ENCODE measurements around the gene DET1.
"Not testable (repeated sequence)": the region's sequence is repeated elsewhere in the genome, so short reads cannot be mapped to it uniquely, and the experiment has no call there.

The DET1 gene

GRCh38 chr15:88546248-88547129 is at the start of gene DET1:
DET1 (minus strand) TSS chr15:88546681; CDS start chr15:88531705, 14,976 bp downstream.
- peak; percentile 97 for DNase-seq (ENCODE audit: low spot score)

- no peak for DNase-seq (ENCODE audit: low spot score)
These were observed 44.9 kb upstream of the DET1 start for GRCh38 chr15:88591384-88591783.

GRCh38 chr15:88590759-88591158 is 44.3 kb upstream of the DET1 start:
- no peak for DNase-seq (ENCODE audit: low spot score)

- DNase-seq (ENCODE audit: low spot score), result no peak
These were observed 40.1 kb upstream of the DET1 start for GRCh38 chr15:88586401-88587162.

- DNase-seq (ENCODE audit: low spot score), result no peak
These were observed 34.1 kb upstream of the DET1 start for GRCh38 chr15:88580532-88580931.

- DNase-seq (ENCODE audit: low spot score), result no peak
These were observed 32.8 kb upstream of the DET1 start for GRCh38 chr15:88579322-88579721.

GRCh38 chr15:88574655-88575054 is 28.2 kb upstream of the DET1 start:
- DNase-seq (ENCODE audit: low spot score), result no peak

GRCh38 chr15:88574077-88574476 is 27.6 kb upstream of the DET1 start:
- DNase-seq (ENCODE audit: low spot score), result no peak

GRCh38 chr15:88571852-88572259 is 25.4 kb upstream of the DET1 start:
- no peak for DNase-seq (ENCODE audit: low spot score)

GRCh38 chr15:88571153-88571851 is 24.8 kb upstream of the DET1 start:
- no peak for DNase-seq (ENCODE audit: low spot score)

- DNase-seq (ENCODE audit: low spot score), result no peak
These were observed 22.1 kb upstream of the DET1 start for GRCh38 chr15:88568589-88568988.

- no peak for DNase-seq (ENCODE audit: low spot score)
These were observed 18.3 kb upstream of the DET1 start for GRCh38 chr15:88564741-88565140.

- no peak for DNase-seq (ENCODE audit: low spot score)
These were observed 17.2 kb upstream of the DET1 start for GRCh38 chr15:88563638-88564037.

- DNase-seq (ENCODE audit: low spot score), result not testable (repeated sequence)
These were observed 13.1 kb upstream of the DET1 start for GRCh38 chr15:88559565-88559964.

- DNase-seq (ENCODE audit: low spot score), result not testable (repeated sequence)
These were observed 11.5 kb upstream of the DET1 start for GRCh38 chr15:88558026-88558425.

GRCh38 chr15:88548009-88548408 is 1.5 kb upstream of the DET1 start:
- DNase-seq (ENCODE audit: low spot score), result not testable (repeated sequence)

- DNase-seq (ENCODE audit: low spot score), result not testable (repeated sequence)
These were observed 768 bp downstream of the DET1 start for GRCh38 chr15:88545578-88546247.

- no peak for DNase-seq (ENCODE audit: low spot score)
These were observed 3.3 kb downstream of the DET1 start for GRCh38 chr15:88543065-88543776.

- no peak for DNase-seq (ENCODE audit: low spot score)
These were observed 4.1 kb downstream of the DET1 start for GRCh38 chr15:88542342-88542733.

- DNase-seq (ENCODE audit: low spot score), result no peak
These were observed 4.7 kb downstream of the DET1 start for GRCh38 chr15:88541709-88542341.

GRCh38 chr15:88541111-88541510 is 5.4 kb downstream of the DET1 start:
- not testable (repeated sequence) for DNase-seq (ENCODE audit: low spot score)

Measured in CD4-positive, alpha-beta T cell treated with Interleukin-6 at 100 ng/mL for 8 hours (primary cell).